ENCODE measurements around the gene SLC7A8. TPM values are rescaled to one million over a fixed set of nuclear protein-coding genes. Genes with fewer than 3 reads are reported as not detected.
"Not testable (repeated sequence)": the region's sequence is repeated elsewhere in the genome, so short reads cannot be mapped to it uniquely, and the experiment has no call there.

The SLC7A8 gene
- total RNA-seq, 1 experiment from 2014 or later = not detected

- intact Hi-C loops (cut with micrococcal nuclease; ENCODE audit: unreplicated experiment) = no loop called here
- no peak for DNase-seq
- no peak overlapping the region for H3K4me3 Mint-ChIP-seq (ENCODE audit: low read depth, unreplicated experiment)
- no peaks in the 10 kb centered on the region for H3K4me1 Mint-ChIP-seq (ENCODE audit: low read depth, unreplicated experiment)
- no peaks in the 10 kb centered on the region for H3K36me3 Mint-ChIP-seq (ENCODE audit: insufficient read depth, unreplicated experiment)
- TF ChIP-seq CTCF (IDR thresholded peaks at IDR 0.05; ENCODE audit: unreplicated experiment) = no peak
- H3K27me3 Mint-ChIP-seq (ENCODE audit: unreplicated experiment) = peaks cover 18% of the 10 kb centered on the region
- CTCF ChIA-PET = interaction anchor here (0.8 kb wide), 1 partner anchor 13 kb away, joined by 3 read pairs; no protein-coding TSS in a partner anchor
- H3K27ac Mint-ChIP-seq (ENCODE audit: unreplicated experiment) = no peak overlapping the region
- no TSS peak for BruUV-seq (replicated peaks)
- no peaks in the 10 kb centered on the region for H3K9me3 Mint-ChIP-seq (ENCODE audit: low read depth, unreplicated experiment)
These were observed 24.9 kb upstream of the SLC7A8 start for GRCh38 chr14:23208324-23208723.

- TF ChIP-seq CTCF (IDR thresholded peaks at IDR 0.05; ENCODE audit: unreplicated experiment) = no peak
- H3K9me3 Mint-ChIP-seq (ENCODE audit: low read depth, unreplicated experiment) = no peaks in the 10 kb centered on the region
- no peak overlapping the region for H3K27ac Mint-ChIP-seq (ENCODE audit: unreplicated experiment)
- intact Hi-C loops (cut with micrococcal nuclease; ENCODE audit: unreplicated experiment) = no loop called here
- H3K4me3 Mint-ChIP-seq (ENCODE audit: low read depth, unreplicated experiment) = no peak overlapping the region
- no peak for DNase-seq
- H3K27me3 Mint-ChIP-seq (ENCODE audit: unreplicated experiment) = peaks cover 18% of the 10 kb centered on the region
- CTCF ChIA-PET = no interaction called here
- no peaks in the 10 kb centered on the region for H3K4me1 Mint-ChIP-seq (ENCODE audit: low read depth, unreplicated experiment)
- BruUV-seq (replicated peaks) = no TSS peak
- H3K36me3 Mint-ChIP-seq (ENCODE audit: insufficient read depth, unreplicated experiment) = no peaks in the 10 kb centered on the region
These were observed 23.7 kb upstream of the SLC7A8 start for GRCh38 chr14:23207146-23207540.

- Mint-ChIP-seq H3K4me3 (ENCODE audit: low read depth, unreplicated experiment) (no peak overlapping the region), H3K4me1 (ENCODE audit: low read depth, unreplicated experiment) (no peaks in the 10 kb centered on the region), H3K36me3 (ENCODE audit: insufficient read depth, unreplicated experiment) (no peaks in the 10 kb centered on the region), H3K27me3 (ENCODE audit: unreplicated experiment) (peaks cover 18% of the 10 kb centered on the region), H3K27ac (ENCODE audit: unreplicated experiment) (no peak overlapping the region), H3K9me3 (ENCODE audit: low read depth, unreplicated experiment) (no peaks in the 10 kb centered on the region)
- DNase-seq = no peak
- TF ChIP-seq CTCF (IDR thresholded peaks at IDR 0.05; ENCODE audit: unreplicated experiment) = no peak
- CTCF ChIA-PET = no interaction called here
- intact Hi-C loops (cut with micrococcal nuclease; ENCODE audit: unreplicated experiment) = no loop called here
- BruUV-seq (replicated peaks) = no TSS peak
These were observed 23.1 kb upstream of the SLC7A8 start for GRCh38 chr14:23206422-23207145.

GRCh38 chr14:23202001-23202400 lies 18.5 kb upstream of the SLC7A8 start:
- no peak overlapping the region for H3K27ac Mint-ChIP-seq (ENCODE audit: unreplicated experiment)
- H3K4me3 Mint-ChIP-seq (ENCODE audit: low read depth, unreplicated experiment) = no peak overlapping the region
- H3K4me1 Mint-ChIP-seq (ENCODE audit: low read depth, unreplicated experiment) = no peaks in the 10 kb centered on the region
- peaks cover 4% of the 10 kb centered on the region for H3K27me3 Mint-ChIP-seq (ENCODE audit: unreplicated experiment)
- H3K9me3 Mint-ChIP-seq (ENCODE audit: low read depth, unreplicated experiment) = no peaks in the 10 kb centered on the region
- no peak for TF ChIP-seq CTCF (IDR thresholded peaks at IDR 0.05; ENCODE audit: unreplicated experiment)
- no TSS peak for BruUV-seq (replicated peaks)
- intact Hi-C loops (cut with micrococcal nuclease; ENCODE audit: unreplicated experiment) = no loop called here
- no peaks in the 10 kb centered on the region for H3K36me3 Mint-ChIP-seq (ENCODE audit: insufficient read depth, unreplicated experiment)
- CTCF ChIA-PET = no interaction called here
- DNase-seq = no peak

GRCh38 chr14:23199141-23199540 lies 15.7 kb upstream of the SLC7A8 start:
- H3K27ac Mint-ChIP-seq (ENCODE audit: unreplicated experiment) = not testable (repeated sequence)

DNA sequence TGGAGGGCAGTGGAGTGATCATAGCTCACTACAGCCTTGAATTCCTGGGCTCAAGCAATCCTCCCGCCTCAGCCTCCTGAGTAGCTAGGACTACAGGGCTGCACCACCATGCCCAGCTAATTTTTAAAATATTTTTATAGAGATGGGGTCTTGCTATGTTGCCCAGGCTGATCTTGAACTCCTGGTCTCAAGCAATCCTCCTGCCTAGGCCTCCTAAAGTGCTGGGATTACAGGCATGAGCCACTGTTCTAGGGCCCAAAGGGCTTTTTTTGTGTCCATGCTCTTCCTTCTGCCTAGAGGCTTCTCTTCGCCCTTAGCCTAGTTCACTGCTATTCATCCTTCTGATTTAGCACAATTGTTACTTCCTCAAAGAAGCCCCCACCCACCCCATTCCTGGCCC lies 13.0 kb upstream of the SLC7A8 start:
- intact Hi-C loops (cut with micrococcal nuclease; ENCODE audit: unreplicated experiment); H3K27ac Mint-ChIP-seq (ENCODE audit: unreplicated experiment); H3K4me1 Mint-ChIP-seq (ENCODE audit: low read depth, unreplicated experiment); H3K9me3 Mint-ChIP-seq (ENCODE audit: low read depth, unreplicated experiment); H3K4me3 Mint-ChIP-seq (ENCODE audit: low read depth, unreplicated experiment); DNase-seq; H3K36me3 Mint-ChIP-seq (ENCODE audit: insufficient read depth, unreplicated experiment); CTCF ChIA-PET; BruUV-seq (replicated peaks): not testable (repeated sequence)
- H3K27me3 Mint-ChIP-seq (ENCODE audit: unreplicated experiment) = peaks cover 28% of the 10 kb centered on the region

More at GRCh38 chr14:23199141-23199540, 15.7 kb upstream of the SLC7A8 start:
- DNase-seq; intact Hi-C loops (cut with micrococcal nuclease; ENCODE audit: unreplicated experiment); H3K4me1 Mint-ChIP-seq (ENCODE audit: low read depth, unreplicated experiment); H3K4me3 Mint-ChIP-seq (ENCODE audit: low read depth, unreplicated experiment); H3K9me3 Mint-ChIP-seq (ENCODE audit: low read depth, unreplicated experiment); H3K36me3 Mint-ChIP-seq (ENCODE audit: insufficient read depth, unreplicated experiment); BruUV-seq (replicated peaks): not testable (repeated sequence)
- H3K27me3 Mint-ChIP-seq (ENCODE audit: unreplicated experiment) = peaks cover 16% of the 10 kb centered on the region
- CTCF ChIA-PET = interaction anchor here (0.7 kb wide), 1 partner anchor 84 kb away, joined by 3 read pairs; no protein-coding TSS in a partner anchor

Data from Calu3 (cell line).